Umbilical cord (tissue), 2 donors: ENCODE data around the gene IMMP2L. TPM values are rescaled to one million over a fixed set of nuclear protein-coding genes. Genes with fewer than 3 reads are reported as not detected.

Source experiments
- DNase-seq: peaks from one replicate; pipeline ENCODE4 v3.0.0-alpha.2; 2015; ENCODE audit warnings: low spot score
- total RNA-seq: library from RNA; depleted of rRNA; stranded (reverse); fragments of >200 nt; gene quantifications from one replicate; pipeline ENCODE4 v1.2.3, GENCODE V29; 2014; ENCODE audit warnings: low replicate concordance; ENCODE audit not compliant: insufficient read depth

The IMMP2L gene
- total RNA-seq, 1 donor from 2014 or later, result 31.1 TPM

DNA sequence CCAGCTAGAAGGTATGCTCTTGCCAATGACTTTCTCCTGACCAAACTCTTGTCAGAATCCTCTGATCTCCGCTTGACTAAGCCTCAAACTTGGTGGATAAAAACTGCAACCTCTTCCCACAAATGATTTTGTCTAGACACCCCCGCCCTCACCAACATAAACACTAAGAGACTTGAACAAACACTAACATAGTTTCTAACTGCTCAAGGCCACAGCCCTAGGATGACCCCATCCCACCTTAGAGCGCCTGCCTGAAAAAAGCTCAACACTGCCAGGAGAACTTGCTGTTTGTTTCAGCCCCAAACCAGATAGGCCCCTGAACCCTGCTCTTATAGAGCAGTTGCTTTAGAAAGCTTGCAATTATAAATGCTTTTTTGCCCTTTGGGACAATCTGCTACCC is 399.6 kb downstream of the IMMP2L start:
- DNase-seq, result no peak

- no peak for DNase-seq
Measured at GRCh38 chr7:111160297-111160696, 402.0 kb downstream of the IMMP2L start.

DNA sequence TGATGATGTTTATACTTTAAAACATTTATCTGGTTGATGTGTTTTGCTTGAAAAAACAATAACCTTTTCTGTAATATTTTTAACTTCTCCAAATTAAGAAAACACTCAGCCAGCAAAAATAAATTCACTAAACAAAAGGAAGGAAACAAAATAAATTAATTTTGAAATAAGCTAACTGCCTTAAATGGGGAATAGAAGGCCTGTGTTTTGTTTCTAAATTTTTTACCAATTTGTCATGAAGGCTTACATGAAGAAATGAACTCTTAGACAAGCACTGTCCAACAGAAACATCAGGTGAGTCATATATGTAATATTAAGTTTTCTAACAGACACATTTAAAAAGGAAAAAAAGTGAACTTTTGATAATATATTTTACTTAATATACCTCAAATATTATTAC is 402.9 kb downstream of the IMMP2L start:
- no peak for DNase-seq

- DNase-seq, result no peak
Measured at GRCh38 chr7:111150709-111151108, 411.6 kb downstream of the IMMP2L start.

DNA sequence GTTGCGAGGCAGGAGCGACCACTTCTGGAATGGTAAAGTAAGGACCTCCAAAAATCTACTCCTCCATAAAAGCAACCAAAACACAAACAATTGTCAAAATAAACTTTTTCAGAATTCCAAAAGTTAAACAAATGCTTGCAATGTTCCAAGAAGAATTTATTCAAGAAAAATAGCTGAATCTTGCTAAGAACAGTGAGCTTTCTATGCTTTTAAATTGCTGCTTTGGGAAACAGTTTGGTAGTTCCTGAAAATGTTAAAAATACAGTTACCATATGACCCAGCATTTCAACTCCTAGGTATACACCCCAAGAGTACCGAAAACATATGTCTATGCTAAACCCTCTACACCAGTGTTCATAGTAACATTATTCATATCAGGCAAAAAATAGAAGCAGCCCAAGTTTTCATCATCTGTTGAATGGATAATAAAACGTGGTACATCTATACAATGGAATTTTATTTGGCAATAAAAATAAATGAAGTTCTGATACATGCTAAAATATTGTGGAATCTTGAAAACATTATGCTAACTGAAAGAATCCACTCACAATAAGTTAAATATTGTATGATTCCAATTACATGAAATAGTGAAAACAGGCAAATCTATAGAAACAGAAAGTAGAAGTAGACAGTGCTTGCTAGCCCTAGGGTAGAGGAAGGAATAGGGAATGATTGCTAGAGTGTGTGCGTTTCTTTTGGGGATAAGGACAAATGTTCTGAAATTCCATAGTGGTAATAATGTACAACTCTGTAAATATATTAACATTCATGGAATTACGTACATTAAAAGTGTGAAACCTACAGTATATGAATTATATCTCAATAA is 414.4 kb downstream of the IMMP2L start:
- DNase-seq, result no peak

GRCh38 chr7:111146136-111146535 is 416.2 kb downstream of the IMMP2L start:
- no peak for DNase-seq

DNA sequence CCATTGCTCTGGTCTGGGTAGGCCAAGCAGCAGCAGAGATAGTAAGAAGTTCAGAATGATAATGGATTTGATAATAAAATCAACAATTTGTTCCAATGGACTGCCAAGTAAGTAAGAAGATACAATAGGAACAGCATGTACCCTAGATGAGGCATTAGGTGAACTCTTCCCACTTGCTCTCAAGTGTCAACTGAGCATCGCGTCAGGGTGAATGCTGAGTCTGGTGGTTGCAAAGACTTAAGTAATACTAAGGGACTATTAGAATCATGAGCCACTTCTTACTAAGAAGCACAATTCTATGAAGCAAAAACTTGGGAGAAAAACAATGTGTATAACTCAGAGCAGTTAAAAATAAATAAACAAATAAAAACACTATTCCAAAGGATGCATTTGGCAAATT is 416.8 kb downstream of the IMMP2L start:
- DNase-seq, result no peak

GRCh38 chr7:111140091-111140865 is 422.0 kb downstream of the IMMP2L start:
- DNase-seq, result no peak

DNA sequence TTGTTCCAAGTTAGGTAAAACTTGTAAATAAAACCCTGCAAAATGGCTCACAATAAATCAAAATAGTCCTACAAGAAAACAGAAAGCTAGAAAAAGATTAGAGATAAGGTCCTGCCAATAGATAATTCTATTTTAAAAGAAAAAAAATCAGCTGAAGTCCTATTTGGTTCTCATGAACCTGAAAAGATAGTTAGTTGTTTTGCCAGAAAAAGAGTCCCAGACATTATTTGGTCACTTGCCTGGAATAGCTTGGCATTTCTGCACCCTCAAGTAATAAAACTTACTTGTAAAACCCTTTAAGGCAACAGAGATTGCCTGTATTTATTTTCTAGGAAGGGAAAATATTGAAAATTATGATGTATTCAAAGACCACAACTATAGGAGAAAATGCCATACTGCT is 423.7 kb downstream of the IMMP2L start:
- peak; percentile 54 for DNase-seq

GRCh38 chr7:111138193-111138569 is 424.1 kb downstream of the IMMP2L start:
- peak; percentile 54 for DNase-seq

DNA sequence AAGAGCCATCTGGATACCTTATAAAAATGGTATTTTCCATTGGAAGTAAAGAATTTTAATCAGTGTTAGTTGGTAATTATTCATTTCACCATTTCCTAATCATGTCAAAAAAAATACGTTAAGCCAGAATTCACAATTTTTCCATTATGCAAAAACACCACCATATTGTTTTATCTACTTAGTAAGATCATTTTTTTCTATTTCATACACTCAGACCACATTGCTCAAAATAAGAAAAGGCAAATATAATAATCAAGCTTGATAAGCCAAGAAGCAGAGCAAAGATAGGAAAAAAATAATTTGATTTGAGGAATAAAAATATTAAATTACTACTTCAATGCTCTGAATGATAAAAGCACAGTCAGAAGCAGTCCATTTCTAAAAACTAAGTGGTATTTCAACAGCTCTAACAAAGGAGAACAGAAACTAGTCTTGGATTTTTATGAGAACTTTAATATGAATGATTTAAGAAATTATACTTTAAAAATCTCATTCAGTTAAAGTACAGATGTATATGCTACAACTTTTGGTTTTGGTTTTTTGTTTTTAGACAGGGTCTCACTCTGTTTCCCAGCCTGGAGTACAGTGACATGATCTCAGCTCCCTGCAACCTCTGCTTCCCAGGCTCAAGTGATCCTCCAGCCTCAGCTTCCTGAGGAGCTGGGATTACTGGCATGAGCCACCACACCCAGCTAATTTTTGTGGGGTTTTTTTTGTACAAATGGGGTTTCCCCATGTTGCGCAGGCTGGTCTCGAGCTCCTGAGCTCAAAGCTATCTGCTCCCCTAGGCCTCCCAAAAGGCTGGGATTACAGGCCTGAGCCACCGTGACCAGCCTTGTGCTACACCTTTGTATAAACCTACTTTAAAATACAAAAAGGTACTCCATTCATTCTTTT is 424.7 kb downstream of the IMMP2L start:
- peak; percentile 44 for DNase-seq

DNA sequence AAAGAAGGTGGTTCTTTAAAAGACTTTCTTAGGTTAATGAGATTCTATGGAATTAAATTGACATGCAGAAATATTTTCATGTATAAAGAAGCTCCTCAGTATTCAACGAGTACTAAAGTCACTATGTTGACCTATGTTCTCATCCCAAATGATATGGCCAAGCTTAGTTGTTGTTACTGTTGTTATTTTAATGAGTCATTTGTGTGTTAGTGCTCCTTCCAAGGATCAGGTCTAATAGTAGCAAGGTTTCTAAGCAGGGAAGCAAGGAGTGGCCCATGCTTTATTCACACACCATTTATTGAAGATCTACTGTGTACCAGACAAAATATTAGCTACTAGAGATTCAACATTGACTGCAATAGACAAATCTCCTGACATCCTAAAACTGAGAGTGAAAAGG is 429.5 kb downstream of the IMMP2L start:
- no peak for DNase-seq

GRCh38 chr7:111129435-111129834 is 432.9 kb downstream of the IMMP2L start:
- DNase-seq, result no peak

- DNase-seq, result peak; percentile 73
Measured at GRCh38 chr7:111126987-111127386, 435.3 kb downstream of the IMMP2L start.

DNA sequence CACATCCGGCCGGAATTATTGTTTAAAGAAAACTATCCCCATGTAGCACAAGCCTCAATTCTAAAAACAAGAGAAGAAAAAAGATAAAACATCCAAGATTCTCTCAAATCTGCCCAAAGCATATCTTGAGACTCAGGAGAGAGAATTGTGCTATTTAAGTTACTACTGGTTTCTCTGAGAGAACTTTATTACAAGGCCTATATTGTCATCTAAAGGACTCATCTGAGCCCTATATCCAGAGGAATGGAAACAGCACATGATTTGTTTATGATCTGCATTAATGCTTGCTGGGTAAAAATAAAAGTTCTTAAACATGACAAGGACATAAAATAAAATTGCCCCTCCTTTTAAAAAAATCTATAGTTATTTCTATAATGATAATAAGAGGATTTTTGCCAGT is 446.3 kb downstream of the IMMP2L start:
- DNase-seq, result no peak

- peak; percentile 65 for DNase-seq
Measured at GRCh38 chr7:111113263-111114017, 448.9 kb downstream of the IMMP2L start.

DNA sequence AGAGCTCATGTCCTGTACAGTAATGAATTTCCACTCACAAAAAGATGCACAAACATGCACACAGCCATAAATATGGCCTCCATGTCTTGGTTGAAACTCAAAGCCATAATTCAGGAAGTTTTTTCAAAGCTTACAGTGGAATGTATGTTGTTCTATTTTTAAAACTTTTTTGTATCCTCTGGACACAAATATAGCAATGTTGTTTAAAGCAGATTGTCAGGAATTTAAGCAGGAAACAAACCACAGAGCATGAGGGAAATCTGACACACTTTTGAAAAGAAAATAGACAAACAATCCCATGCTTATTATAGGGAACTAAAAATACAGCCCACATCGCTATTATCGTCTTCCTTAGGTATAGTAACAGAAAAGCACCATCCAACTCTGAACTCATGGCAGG is 449.9 kb downstream of the IMMP2L start:
- DNase-seq, result no peak

GRCh38 chr7:111108496-111108895 is 453.8 kb downstream of the IMMP2L start:
- DNase-seq, result no peak

DNA sequence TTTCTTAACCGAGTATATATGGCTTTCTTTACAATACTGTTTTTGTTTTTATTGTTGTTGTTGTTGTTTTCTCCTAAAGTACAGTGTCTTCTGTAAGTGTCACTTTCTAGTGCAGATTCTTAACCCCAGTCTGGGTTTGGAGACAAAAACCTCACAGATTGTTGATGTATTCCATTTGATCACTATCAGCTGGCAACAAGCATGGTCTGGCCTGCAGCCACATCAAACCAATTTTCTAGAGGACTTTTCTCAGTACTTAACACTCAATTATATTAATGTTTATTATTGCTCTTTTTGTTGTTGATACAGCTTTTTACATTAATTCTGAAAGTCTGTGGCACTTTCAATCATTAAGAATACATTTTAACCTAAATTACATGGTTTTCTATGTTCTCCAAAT is 454.3 kb downstream of the IMMP2L start:
- no peak for DNase-seq

- DNase-seq, result peak; percentile 49
Measured at GRCh38 chr7:111107579-111107978, 454.7 kb downstream of the IMMP2L start.

- DNase-seq, result no peak
Measured at GRCh38 chr7:111105269-111105668, 457.0 kb downstream of the IMMP2L start.
